ENCODE results near the gene DMD. TPM values are rescaled to one million over a fixed set of nuclear protein-coding genes. Genes with fewer than 3 reads are reported as not detected.

The DMD gene
- total and polyA plus RNA-seq, 2 of the 13 experiments (the other 11 are each of a cell fraction or from before 2014, with no cell fraction given) = 17.6 to 25.9 TPM

DNA sequence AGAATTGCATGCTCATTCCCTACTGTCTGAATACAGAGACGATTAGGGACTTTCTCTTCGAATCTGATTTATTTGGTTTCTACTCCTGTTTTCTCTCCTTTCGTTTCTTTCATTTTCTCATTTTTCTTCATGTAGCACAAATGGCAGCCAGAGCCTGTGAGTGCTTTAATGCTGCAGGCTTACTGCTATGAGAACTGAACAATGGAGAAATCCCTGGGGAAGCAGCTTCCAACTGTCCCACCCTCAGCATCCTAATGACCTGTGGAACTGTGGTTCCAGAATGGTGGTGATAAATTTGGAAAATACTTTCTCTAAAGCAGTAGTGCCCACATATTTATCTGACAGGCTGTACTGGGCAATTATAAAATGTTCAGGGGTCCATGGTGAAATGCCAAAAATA is 930.4 kb downstream of the DMD start (continued):
- TF ChIP-seq GABPA (IDR thresholded peaks at IDR 0.05; ENCODE audit: low read depth, low read length) (no peak), GABPA (CRISPR knock-in tag; IDR thresholded peaks at IDR 0.05; ENCODE audit: low read depth) (no peak), NPAS2 (CRISPR knock-in tag; IDR thresholded peaks at IDR 0.05; ENCODE audit: borderline replicate concordance) (no peak), NKX3-1 (CRISPR knock-in tag; IDR thresholded peaks at IDR 0.05) (no peak), ARNTL (CRISPR knock-in tag; IDR thresholded peaks at IDR 0.05) (no peak), FOXO1 (CRISPR knock-in tag; IDR thresholded peaks at IDR 0.05) (no peak)

DNA sequence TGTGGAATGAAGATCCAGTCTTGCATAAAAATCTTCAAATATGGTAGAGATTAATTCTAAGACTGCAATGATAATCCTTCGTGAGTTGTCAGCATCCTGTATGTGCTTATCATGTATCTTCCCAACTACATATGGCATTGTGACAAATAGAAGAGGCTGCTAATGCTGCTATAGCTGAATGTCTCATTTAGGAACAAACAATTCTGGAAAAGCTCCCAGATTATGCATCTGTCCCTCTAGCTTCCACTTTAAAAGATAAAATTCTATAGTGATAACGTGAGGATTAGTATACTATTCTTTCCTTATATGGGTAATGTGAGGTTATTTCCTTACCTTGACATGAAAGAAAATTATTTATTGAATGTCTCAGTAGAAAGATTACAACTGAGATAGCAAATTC is 930.9 kb downstream of the DMD start:
- FAIRE-seq = no peak
- ATAC-seq = no peak
- no peaks in the 10 kb centered on the region for H4K20me1 ChIP-seq (ENCODE audit: insufficient read depth, low read length)
- no peaks in the 10 kb centered on the region for H3K4me1 ChIP-seq (ENCODE audit: insufficient read depth, low read length)
- no peak overlapping the region for H3K4me3 ChIP-seq (replicated peaks in 1 of 3; ENCODE audit: insufficient read depth in 1 of 3, low read depth in 2 of 3, low read length in 3 of 3)
- 0% methylated on average over 2 of the region's 2 CpGs for WGBS (ENCODE audit: low lambda C conversion rate)
- no peak overlapping the region for H2AFZ ChIP-seq (ENCODE audit: low read length)
- BruUV-seq (replicated peaks) = no TSS peak
- H3K27ac ChIP-seq (ENCODE audit: extremely low read length, insufficient read depth, low read length) = no peak overlapping the region
- no peaks in the 10 kb centered on the region for H3K79me2 ChIP-seq (ENCODE audit: insufficient read depth, low read length)
- no peak overlapping the region for H3K9ac ChIP-seq (ENCODE audit: insufficient read depth, low read depth, low read length)
- no peaks in the 10 kb centered on the region for H3K9me3 ChIP-seq (ENCODE audit: low read length)
- no peak overlapping the region for H3K4me2 ChIP-seq (ENCODE audit: low read depth, low read length)
- TF ChIP-seq ZNF615 (CRISPR knock-in tag; IDR thresholded peaks at IDR 0.05; ENCODE audit: borderline replicate concordance) (no peak), SAFB2 (CRISPR knock-in tag; IDR thresholded peaks at IDR 0.05; ENCODE audit: borderline replicate concordance, low read depth) (no peak), ZNF30 (CRISPR knock-in tag; IDR thresholded peaks at IDR 0.05) (no peak), ZBTB1 (CRISPR knock-in tag; IDR thresholded peaks at IDR 0.05; ENCODE audit: borderline replicate concordance) (no peak)
- TF ChIP-seq, protein P1, sequence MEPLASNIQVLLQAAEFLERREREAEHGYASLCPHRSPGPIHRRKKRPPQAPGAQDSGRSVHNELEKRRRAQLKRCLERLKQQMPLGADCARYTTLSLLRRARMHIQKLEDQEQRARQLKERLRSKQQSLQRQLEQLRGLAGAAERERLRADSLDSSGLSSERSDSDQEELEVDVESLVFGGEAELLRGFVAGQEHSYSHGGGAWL (CRISPR knock-in tag; IDR thresholded peaks at IDR 0.05) = no peak
- no peaks in the 10 kb centered on the region for H3K27me3 ChIP-seq (ENCODE audit: control insufficient read depth in 1 of 2, insufficient read depth in 2 of 2, low read length in 2 of 2)
- in situ Hi-C loops (cut with HindIII; ENCODE audit: extremely low pct_ligation_motif_present, low pct_unique_long_range_greater_than_20kb) = no loop called here
- ChIA-PET POLR2A (no interaction called here), CTCF (ENCODE audit: low intra/inter-chr PET ratio, low total read pairs) (no interaction called here)
- intact Hi-C loops (cut with micrococcal nuclease; ENCODE audit: unreplicated experiment) = no loop called here
- no peak for DNase-seq (ENCODE audit: low spot score)
- H3K36me3 ChIP-seq (replicated peaks in 1 of 2; ENCODE audit: control insufficient read depth in 1 of 2, insufficient read depth in 2 of 2, low read length in 2 of 2) = no peaks in the 10 kb centered on the region

All from HepG2 (cell line).